ENCODE results near the gene TECPR1. TPM values are rescaled to one million over a fixed set of nuclear protein-coding genes. Genes with fewer than 3 reads are reported as not detected.

Gene TECPR1
- total and polyA plus RNA-seq, 2 of the 8 experiments (the other 6 are each of a cell fraction or from before 2014, with no cell fraction given) = 1.3 to 11.1 TPM

- Histone ChIP-seq H2BK12ac (ENCODE audit: low read depth, low read length) (no peak overlapping the region), H2AK5ac (ENCODE audit: low read depth, low read length) (no peak overlapping the region), H4K8ac (ENCODE audit: extremely low read depth, insufficient read depth, low read length) (no peak overlapping the region), H3K4me1 (replicated peaks in 1 of 4; ENCODE audit: control insufficient read depth in 3 of 4, insufficient read depth in 4 of 4, low read length in 3 of 4) (no peaks in the 10 kb centered on the region), H4K5ac (ENCODE audit: insufficient read length, low read depth, low read length) (no peak overlapping the region), H3K23ac (ENCODE audit: insufficient read length) (no peak overlapping the region), H4K20me1 (replicated peaks in 1 of 2; ENCODE audit: control insufficient read depth in 1 of 2, insufficient read depth in 2 of 2, low read length in 2 of 2) (peaks cover 2 to 10% of the 10 kb centered on the region in 2 experiments), H2BK20ac (ENCODE audit: low read length) (no peak overlapping the region), H3K9me3 (ENCODE audit: insufficient read depth in 2 of 2, low read depth in 1 of 2, low read length in 1 of 2) (no peaks in the 10 kb centered on the region), H3K4me2 (ENCODE audit: insufficient read depth in 1 of 2, low read depth in 2 of 2, low read length in 2 of 2) (no peak overlapping the region), H3K4me3 (ENCODE audit: extremely low read depth in 1 of 4, insufficient read depth in 2 of 4, low read depth in 3 of 4, low read length in 4 of 4) (no peak overlapping the region), H3K9ac (replicated peaks in 1 of 4; ENCODE audit: extremely low read depth in 1 of 4, low read depth in 3 of 4, low read length in 3 of 4) (no peak overlapping the region), H3K36me3 (ENCODE audit: control insufficient read depth in 2 of 4, insufficient read depth in 4 of 4, low read length in 3 of 4) (peaks cover 6 to 41% (median 27%) of the 10 kb centered on the region in 4 experiments; a peak in 7 of 8 replicates), H2BK5ac (ENCODE audit: low read depth, low read length) (no peak overlapping the region), H3K4ac (replicated peaks; ENCODE audit: insufficient read length, low read depth, low read length) (no peak overlapping the region), H3K23me2 (ENCODE audit: low read depth, low read length) (no peaks in the 10 kb centered on the region), H3K56ac (replicated peaks; ENCODE audit: insufficient read length, low read depth, low read length) (no peak overlapping the region), H2BK15ac (ENCODE audit: low read length) (no peak overlapping the region), H2AFZ (ENCODE audit: low read length) (no peak overlapping the region), H3K27ac (ENCODE audit: low read depth, low read length) (no peak overlapping the region), H3K79me1 (ENCODE audit: low read depth, low read length) (peaks cover 2% of the 10 kb centered on the region; the same call in 1 of the 2 replicates), H4K91ac (replicated peaks; ENCODE audit: insufficient read length, low read length) (no peak overlapping the region), H3K14ac (ENCODE audit: insufficient read length) (no peak overlapping the region), H2BK120ac (replicated peaks; ENCODE audit: low read depth, low read length) (no peak overlapping the region), H3K79me2 (ENCODE audit: control insufficient read depth in 1 of 2, insufficient read depth in 2 of 2, low read length in 2 of 2) (no peaks in the 10 kb centered on the region), H3K18ac (ENCODE audit: extremely low read depth, low read length) (no peak overlapping the region), H3K27me3 (replicated peaks in 1 of 4; ENCODE audit: control insufficient read depth in 3 of 4, extremely low read depth in 1 of 4, insufficient read depth in 3 of 4, low read length in 3 of 4) (no peaks in the 10 kb centered on the region)
- FAIRE-seq (no peak), DNase-seq (ENCODE audit: low read depth in 1 of 2, low spot score in 2 of 2) (no peak)
- ChIA-PET CTCF (ENCODE audit: partially characterized antibody) (interaction anchor here (0.6 kb wide), 1 partner anchor 549 kb away, joined by 4 read pairs; no protein-coding TSS in a partner anchor), POLR2A (ENCODE audit: partially characterized antibody) (interaction anchor here (1.0 kb wide), 1 partner anchor 12 kb away, joined by 3 read pairs; no protein-coding TSS in a partner anchor)
- WGBS, 2 experiments (ENCODE audit: extremely low coverage in 1 of 2, insufficient coverage in 1 of 2, insufficient read length in 1 of 2, insufficient replicate concordance in 2 of 2, low coverage in 1 of 2, low lambda C conversion rate in 2 of 2, missing lambda C conversion rate in 1 of 2) = 94% methylated on average over 32 of the region's 32 CpGs; no CpG with 5 or more reads in 1 of the 2 experiments
- TF ChIP-seq CEBPB (IDR thresholded peaks at IDR 0.05; ENCODE audit: low read depth, low read length) (no peak), SP2 (IDR thresholded peaks at IDR 0.05; ENCODE audit: low read length) (no peak), SP1 (IDR thresholded peaks at IDR 0.05; ENCODE audit: low read depth, low read length) (no peak), CTBP2 (IDR thresholded peaks at IDR 0.05; ENCODE audit: borderline replicate concordance, insufficient read depth, insufficient read length, low read length) (no peak), TBP (IDR thresholded peaks at IDR 0.05; ENCODE audit: low read depth, low read length) (no peak), KDM1A (IDR thresholded peaks at IDR 0.05; ENCODE audit: borderline replicate concordance, low read length) (no peak), ASH2L (IDR thresholded peaks at IDR 0.05; ENCODE audit: low read length) (no peak), HDAC6 (IDR thresholded peaks at IDR 0.05; ENCODE audit: low read depth, low read length) (no peak), CBX5 (IDR thresholded peaks at IDR 0.05; ENCODE audit: low read depth, low read length) (no peak), SIN3A (conservative IDR thresholded peaks at IDR 0.05 in 1 of 2, IDR thresholded peaks at IDR 0.05 in 1 of 2; ENCODE audit: low read depth in 1 of 2, low read length in 2 of 2) (no peak), E2F6 (IDR thresholded peaks at IDR 0.05) (no peak), JUN (IDR thresholded peaks at IDR 0.05; ENCODE audit: low read depth, low read length) (no peak), CHD1 (IDR thresholded peaks at IDR 0.05; ENCODE audit: low read depth, low read length) (no peak)
Observed at GRCh38 chr7:98191668-98192431, 60.2 kb downstream of the TECPR1 start.
